DMS153 treated with DMSO at 0.1 percent for 48 hours (cell line): ENCODE data around the gene RTP2.
A peak's percentile ranks its signal among the peaks of the same experiment; 100 is the strongest.

ENCODE experiments used
- DNase-seq: peaks from one replicate; lab custom pipeline; 2025; ENCODE audit not compliant: unreplicated experiment; lab: John Stamatoyannopoulos, UW

The RTP2 gene

GRCh38 chr3:187677604-187678003 is 24.8 kb downstream of the RTP2 start:
- DNase-seq = no peak

GRCh38 chr3:187673012-187673411 is 29.3 kb downstream of the RTP2 start:
- DNase-seq = no peak

GRCh38 chr3:187669675-187670504 is 32.5 kb downstream of the RTP2 start, which contains the start of gene SST:
Gene SST (minus strand): TSS chr3:187670394. CDS start chr3:187670291, 103 bp downstream.
- no peak for DNase-seq

GRCh38 chr3:187667526-187667925 is 34.8 kb downstream of the RTP2 start:
- DNase-seq = peak; percentile 36

GRCh38 chr3:187665764-187666402 is 36.5 kb downstream of the RTP2 start:
- no peak for DNase-seq

- DNase-seq = no peak
Measured at GRCh38 chr3:187665010-187665409, 37.3 kb downstream of the RTP2 start.

GRCh38 chr3:187662848-187663409 is 39.4 kb downstream of the RTP2 start:
- DNase-seq = no peak

GRCh38 chr3:187661267-187661666 is 41.1 kb downstream of the RTP2 start:
- no peak for DNase-seq

GRCh38 chr3:187651282-187651681 is 51.1 kb downstream of the RTP2 start:
- no peak for DNase-seq
